ENCODE measurements around the gene VASN. TPM values are rescaled to one million over a fixed set of nuclear protein-coding genes. Genes with fewer than 3 reads are reported as not detected.

The VASN gene
- total RNA-seq, 1 experiment from 2014 or later: 5.4 TPM

GRCh38 chr16:4395055-4395726 lies 23.5 kb downstream of the VASN start:
- Histone ChIP-seq H3K4me3 (ENCODE audit: low read depth, low read length, poor library complexity, severe bottlenecking) (no peak overlapping the region), H3K27me3 (replicated peaks; ENCODE audit: insufficient read depth, low read depth, low read length, poor library complexity) (no peaks in the 10 kb centered on the region), H3K9me3 (ENCODE audit: low read depth, low read length, poor library complexity, severe bottlenecking) (no peaks in the 10 kb centered on the region), H3K4me1 (ENCODE audit: insufficient read depth, low read length, poor library complexity, severe bottlenecking) (peaks cover 23% of the 10 kb centered on the region), H3K27ac (ENCODE audit: low read depth, low read length, poor library complexity, severe bottlenecking) (no peak overlapping the region), H3K36me3 (ENCODE audit: insufficient read depth, low read length, poor library complexity, severe bottlenecking) (no peaks in the 10 kb centered on the region)
- no peak for DNase-seq (ENCODE audit: low spot score)
- ChIA-PET CTCF (no interaction called here), POLR2A (ENCODE audit: low non-redundant PET) (no interaction called here)
- intact Hi-C loops (cut with micrococcal nuclease; ENCODE audit: unreplicated experiment): no loop called here
- no peak for TF ChIP-seq CTCF (conservative IDR thresholded peaks at IDR 0.05; ENCODE audit: low read depth, low read length)
- TF ChIP-seq EZH2 (IDR thresholded peaks at IDR 0.05; ENCODE audit: borderline replicate concordance, low read depth, low read length, poor library complexity, severe bottlenecking): no peak
- no TSS peak for BruUV-seq (replicated peaks)

- TF ChIP-seq EZH2 (IDR thresholded peaks at IDR 0.05; ENCODE audit: borderline replicate concordance, low read depth, low read length, poor library complexity, severe bottlenecking) (no peak), CTCF (conservative IDR thresholded peaks at IDR 0.05; ENCODE audit: low read depth, low read length) (no peak)
- H3K4me3 ChIP-seq (ENCODE audit: low read depth, low read length, poor library complexity, severe bottlenecking): no peak overlapping the region
- POLR2A ChIA-PET (ENCODE audit: low non-redundant PET): interaction anchor here (0.7 kb wide), 1 partner anchor 113 kb away, joined by 3 read pairs; no protein-coding TSS in a partner anchor
- no peaks in the 10 kb centered on the region for H3K4me1 ChIP-seq (ENCODE audit: insufficient read depth, low read length, poor library complexity, severe bottlenecking)
- no peak overlapping the region for H3K27ac ChIP-seq (ENCODE audit: low read depth, low read length, poor library complexity, severe bottlenecking)
- H3K27me3 ChIP-seq (replicated peaks; ENCODE audit: insufficient read depth, low read depth, low read length, poor library complexity): no peaks in the 10 kb centered on the region
- CTCF ChIA-PET: interaction anchor here (0.6 to 0.9 kb wide), 2 partner anchors 40 to 58 kb away, joined by 3 to 4 read pairs; no protein-coding TSS in a partner anchor
- DNase-seq (ENCODE audit: low spot score): no peak
- intact Hi-C loops (cut with micrococcal nuclease; ENCODE audit: unreplicated experiment): no loop called here
- BruUV-seq (replicated peaks): no TSS peak
- H3K9me3 ChIP-seq (ENCODE audit: low read depth, low read length, poor library complexity, severe bottlenecking): no peaks in the 10 kb centered on the region
- no peaks in the 10 kb centered on the region for H3K36me3 ChIP-seq (ENCODE audit: insufficient read depth, low read length, poor library complexity, severe bottlenecking)
These were observed 27.5 kb downstream of the VASN start for GRCh38 chr16:4399001-4399730.

- Histone ChIP-seq H3K27me3 (replicated peaks; ENCODE audit: insufficient read depth, low read depth, low read length, poor library complexity) (no peaks in the 10 kb centered on the region), H3K27ac (ENCODE audit: low read depth, low read length, poor library complexity, severe bottlenecking) (no peak overlapping the region), H3K4me3 (ENCODE audit: low read depth, low read length, poor library complexity, severe bottlenecking) (no peak overlapping the region), H3K9me3 (ENCODE audit: low read depth, low read length, poor library complexity, severe bottlenecking) (no peaks in the 10 kb centered on the region), H3K36me3 (ENCODE audit: insufficient read depth, low read length, poor library complexity, severe bottlenecking) (no peaks in the 10 kb centered on the region), H3K4me1 (ENCODE audit: insufficient read depth, low read length, poor library complexity, severe bottlenecking) (no peaks in the 10 kb centered on the region)
- CTCF ChIA-PET: interaction anchor here (1.0 to 3.3 kb wide), 2 partner anchors 61 to 147 kb away, joined by 12 to 19 read pairs; no protein-coding TSS in a partner anchor
- no peak for TF ChIP-seq CTCF (conservative IDR thresholded peaks at IDR 0.05; ENCODE audit: low read depth, low read length)
- TF ChIP-seq EZH2 (IDR thresholded peaks at IDR 0.05; ENCODE audit: borderline replicate concordance, low read depth, low read length, poor library complexity, severe bottlenecking): no peak
- intact Hi-C loops (cut with micrococcal nuclease; ENCODE audit: unreplicated experiment): loop anchor here (5.0 to 10.0 kb wide), 2 partner anchors 419 to 554 kb away; partner anchors contain the start of gene SEC14L5
- DNase-seq (ENCODE audit: low spot score): no peak
- POLR2A ChIA-PET (ENCODE audit: low non-redundant PET): no interaction called here
- BruUV-seq (replicated peaks): no TSS peak
These were observed 29.4 kb downstream of the VASN start for GRCh38 chr16:4401094-4401501.

Measured in A673 (cell line).